ENCODE data around the gene LGALSL.

LGALSL gene

GRCh38 chr2:64462940-64463700 lies 9.2 kb downstream of the LGALSL start:
- DNase-seq (ENCODE audit: low read depth), result no peak
- no peak overlapping the region for H3K4me3 ChIP-seq (ENCODE audit: low read length)
- TF ChIP-seq CTCF (conservative IDR thresholded peaks at IDR 0.05; ENCODE audit: low read depth, low read length), result no peak

- no peak overlapping the region for H3K4me3 ChIP-seq (ENCODE audit: low read length)
- TF ChIP-seq CTCF (conservative IDR thresholded peaks at IDR 0.05; ENCODE audit: low read depth, low read length), result no peak
- DNase-seq (ENCODE audit: low read depth), result no peak
These were observed 9.8 kb downstream of the LGALSL start for GRCh38 chr2:64463781-64464180.

- TF ChIP-seq CTCF (conservative IDR thresholded peaks at IDR 0.05; ENCODE audit: low read depth, low read length), result no peak
- no peak for DNase-seq (ENCODE audit: low read depth)
- no peak overlapping the region for H3K4me3 ChIP-seq (ENCODE audit: low read length)
These were observed 12.6 kb downstream of the LGALSL start for GRCh38 chr2:64466478-64467085.

- H3K4me3 ChIP-seq (ENCODE audit: low read length), result no peak overlapping the region
- no peak for TF ChIP-seq CTCF (conservative IDR thresholded peaks at IDR 0.05; ENCODE audit: low read depth, low read length)
- DNase-seq (ENCODE audit: low read depth), result no peak
These were observed 13.3 kb downstream of the LGALSL start for GRCh38 chr2:64467096-64467843.

GRCh38 chr2:64469261-64469660 lies 15.3 kb downstream of the LGALSL start:
- no peak overlapping the region for H3K4me3 ChIP-seq (ENCODE audit: low read length)
- no peak for DNase-seq (ENCODE audit: low read depth)
- no peak for TF ChIP-seq CTCF (conservative IDR thresholded peaks at IDR 0.05; ENCODE audit: low read depth, low read length)

GRCh38 chr2:64470071-64470470 lies 16.1 kb downstream of the LGALSL start:
- no peak for DNase-seq (ENCODE audit: low read depth)
- H3K4me3 ChIP-seq (ENCODE audit: low read length), result no peak overlapping the region
- no peak for TF ChIP-seq CTCF (conservative IDR thresholded peaks at IDR 0.05; ENCODE audit: low read depth, low read length)
